ENCODE data around the gene C1orf35.

C1orf35 gene

DNA sequence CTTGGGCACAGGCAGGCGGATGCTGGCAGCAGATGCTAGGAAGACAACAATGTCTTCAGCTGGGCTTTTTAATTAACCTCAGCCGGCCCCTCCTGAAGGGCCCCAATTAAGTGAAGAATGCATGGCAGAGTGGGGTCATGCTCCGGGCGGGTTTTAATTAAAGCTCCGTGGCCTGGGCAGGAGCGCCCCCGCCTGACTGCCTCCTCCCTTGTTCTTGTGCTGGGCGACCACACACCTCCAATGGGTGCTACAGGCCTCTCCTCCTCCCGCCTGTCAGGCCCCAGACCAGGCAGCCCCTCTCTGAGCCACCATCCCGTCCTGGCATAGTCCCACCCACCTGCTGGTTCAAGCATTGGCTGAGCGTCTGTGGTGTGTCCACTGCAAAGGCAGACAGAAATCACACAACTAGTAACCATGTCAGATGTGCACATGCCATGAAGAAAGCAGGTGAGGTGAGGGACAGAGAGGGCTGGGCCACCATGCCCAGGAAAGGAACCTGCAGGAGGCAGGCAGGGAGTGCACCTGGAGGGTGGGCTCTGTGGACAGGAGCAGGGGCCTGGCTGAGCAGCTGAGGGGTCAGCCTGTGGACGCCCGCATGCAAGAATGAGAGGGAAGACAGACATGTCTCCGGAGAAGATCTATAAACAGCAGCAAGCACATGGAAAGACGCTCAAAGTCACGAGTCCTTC is 29.1 kb downstream of the C1orf35 start:
- H3K27ac ChIP-seq (ENCODE audit: low read depth, low read length) = no peak overlapping the region
- 41% methylated on average over 16 of the region's 16 CpGs for WGBS
- H3K36me3 ChIP-seq (ENCODE audit: insufficient read depth, low read length) = no peaks in the 10 kb centered on the region
- peaks cover 98% of the 10 kb centered on the region for H3K27me3 ChIP-seq (ENCODE audit: insufficient read depth, low read length)
- H3K4me1 ChIP-seq (ENCODE audit: insufficient read depth, low read length) = no peaks in the 10 kb centered on the region; the same call in 1 of the 2 replicates
- H3K9ac ChIP-seq (ENCODE audit: low read depth, low read length) = no peak overlapping the region
- no peaks in the 10 kb centered on the region for H3K9me3 ChIP-seq (ENCODE audit: insufficient read depth, low read depth, low read length)
- H3K4me3 ChIP-seq (ENCODE audit: low read length) = no peak overlapping the region

GRCh38 chr1:228073061-228073856 is 29.9 kb downstream of the C1orf35 start:
- Histone ChIP-seq H3K4me1 (ENCODE audit: insufficient read depth, low read length) (no peaks in the 10 kb centered on the region), H3K9ac (ENCODE audit: low read depth, low read length) (no peak overlapping the region), H3K4me3 (ENCODE audit: low read length) (no peak overlapping the region), H3K36me3 (ENCODE audit: insufficient read depth, low read length) (no peaks in the 10 kb centered on the region), H3K27me3 (ENCODE audit: insufficient read depth, low read length) (peaks cover 98% of the 10 kb centered on the region), H3K9me3 (ENCODE audit: insufficient read depth, low read depth, low read length) (no peaks in the 10 kb centered on the region), H3K27ac (ENCODE audit: low read depth, low read length) (no peak overlapping the region)
- 85% methylated on average over 23 of the region's 23 CpGs for WGBS

GRCh38 chr1:228072658-228073043 is 30.5 kb downstream of the C1orf35 start:
- H3K9me3 ChIP-seq (ENCODE audit: insufficient read depth, low read depth, low read length) = no peaks in the 10 kb centered on the region
- no peak overlapping the region for H3K4me3 ChIP-seq (ENCODE audit: low read length)
- H3K27ac ChIP-seq (ENCODE audit: low read depth, low read length) = no peak overlapping the region
- H3K9ac ChIP-seq (ENCODE audit: low read depth, low read length) = no peak overlapping the region
- 84% methylated on average over 5 of the region's 5 CpGs for WGBS
- no peaks in the 10 kb centered on the region for H3K36me3 ChIP-seq (ENCODE audit: insufficient read depth, low read length)
- H3K27me3 ChIP-seq (ENCODE audit: insufficient read depth, low read length) = peaks cover 99% of the 10 kb centered on the region
- no peaks in the 10 kb centered on the region for H3K4me1 ChIP-seq (ENCODE audit: insufficient read depth, low read length)

DNA sequence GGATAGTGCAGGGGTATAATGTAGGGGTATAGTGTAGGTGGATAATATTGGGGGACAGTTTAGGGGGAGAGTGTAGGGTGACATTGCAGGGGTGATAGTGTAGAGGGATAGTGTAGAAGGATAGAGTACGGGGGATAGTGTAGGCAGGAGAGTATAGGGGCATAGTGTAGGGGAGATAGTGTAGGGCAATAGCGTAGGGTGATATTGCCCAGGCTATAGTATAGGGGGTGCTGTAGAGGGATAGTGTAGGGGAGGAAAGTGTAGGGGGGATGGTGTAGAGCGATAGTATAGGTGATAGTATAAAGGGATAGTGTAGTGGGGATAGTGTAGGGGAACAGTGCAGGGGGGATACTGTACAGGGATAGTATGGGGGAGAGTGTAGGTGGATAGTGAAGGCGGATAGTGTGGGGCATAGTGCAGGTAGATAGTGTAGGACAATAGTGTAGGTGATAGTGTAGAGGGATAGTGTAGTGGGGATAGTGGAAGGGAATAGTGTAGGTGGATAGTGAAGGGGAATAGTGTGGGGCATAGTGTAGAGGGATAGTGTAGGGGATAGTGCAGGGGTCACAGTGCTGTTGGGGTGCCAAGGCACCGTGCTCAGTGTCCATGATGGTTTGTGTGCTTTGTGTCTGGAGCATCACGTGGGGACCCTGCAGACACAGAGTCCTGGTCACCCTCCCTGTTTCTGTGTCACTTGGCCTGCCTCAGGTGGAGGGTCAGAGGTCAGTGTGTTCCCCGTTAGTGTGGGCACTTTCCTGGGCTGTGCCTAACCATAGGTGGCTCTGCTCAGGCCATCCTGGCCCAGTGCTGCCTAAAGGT is 31.1 kb downstream of the C1orf35 start:
- 76% methylated on average over 7 of the region's 7 CpGs for WGBS
- H3K4me3 ChIP-seq (ENCODE audit: low read length) = no peak overlapping the region
- no peaks in the 10 kb centered on the region for H3K36me3 ChIP-seq (ENCODE audit: insufficient read depth, low read length)
- H3K9ac ChIP-seq (ENCODE audit: low read depth, low read length) = no peak overlapping the region
- no peak overlapping the region for H3K27ac ChIP-seq (ENCODE audit: low read depth, low read length)
- H3K27me3 ChIP-seq (ENCODE audit: insufficient read depth, low read length) = peaks cover 99% of the 10 kb centered on the region
- H3K4me1 ChIP-seq (ENCODE audit: insufficient read depth, low read length) = no peaks in the 10 kb centered on the region
- no peaks in the 10 kb centered on the region for H3K9me3 ChIP-seq (ENCODE audit: insufficient read depth, low read depth, low read length)

- 66% methylated on average over 3 of the region's 3 CpGs for WGBS
- peaks cover 98% of the 10 kb centered on the region for H3K27me3 ChIP-seq (ENCODE audit: insufficient read depth, low read length)
These were observed 32.3 kb downstream of the C1orf35 start for GRCh38 chr1:228070851-228071250.

GRCh38 chr1:228070173-228070572 is 33.0 kb downstream of the C1orf35 start:
- Histone ChIP-seq H3K27ac (ENCODE audit: low read depth, low read length) (no peak overlapping the region), H3K4me1 (ENCODE audit: insufficient read depth, low read length) (no peaks in the 10 kb centered on the region), H3K9ac (ENCODE audit: low read depth, low read length) (no peak overlapping the region), H3K36me3 (ENCODE audit: insufficient read depth, low read length) (no peaks in the 10 kb centered on the region), H3K9me3 (ENCODE audit: insufficient read depth, low read depth, low read length) (no peaks in the 10 kb centered on the region), H3K27me3 (ENCODE audit: insufficient read depth, low read length) (peaks cover 98% of the 10 kb centered on the region), H3K4me3 (ENCODE audit: low read length) (no peak overlapping the region)
- WGBS = 56% methylated on average over 2 of the region's 2 CpGs

More at GRCh38 chr1:228070851-228071250, 32.3 kb downstream of the C1orf35 start:
- Histone ChIP-seq H3K36me3 (ENCODE audit: insufficient read depth, low read length) (no peaks in the 10 kb centered on the region), H3K27ac (ENCODE audit: low read depth, low read length) (no peak overlapping the region), H3K9ac (ENCODE audit: low read depth, low read length) (no peak overlapping the region), H3K4me3 (ENCODE audit: low read length) (no peak overlapping the region), H3K9me3 (ENCODE audit: insufficient read depth, low read depth, low read length) (no peaks in the 10 kb centered on the region), H3K4me1 (ENCODE audit: insufficient read depth, low read length) (no peaks in the 10 kb centered on the region)

DNA sequence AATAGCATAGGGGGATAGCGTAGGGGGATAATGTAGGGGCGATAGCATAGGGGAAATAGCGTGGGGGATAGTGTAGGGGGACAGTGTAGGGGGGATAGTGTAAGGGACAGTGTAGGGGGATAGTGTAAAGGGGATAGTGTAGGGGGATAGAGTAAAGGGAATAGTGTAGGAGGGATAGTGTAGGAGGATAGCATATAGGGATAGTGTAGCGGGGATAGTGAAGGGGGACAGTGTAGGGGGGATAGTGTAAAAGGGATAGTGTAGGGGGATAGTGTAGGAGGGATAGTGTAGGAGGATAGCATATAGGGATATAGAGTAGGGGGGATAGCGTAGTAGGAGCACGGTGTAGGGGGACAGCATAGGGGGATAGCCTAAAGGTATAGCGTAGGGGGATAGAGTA is 34.8 kb downstream of the C1orf35 start:
- Histone ChIP-seq H3K36me3 (ENCODE audit: insufficient read depth, low read length) (no peaks in the 10 kb centered on the region), H3K9ac (ENCODE audit: low read depth, low read length) (no peak overlapping the region), H3K27ac (ENCODE audit: low read depth, low read length) (no peak overlapping the region), H3K27me3 (ENCODE audit: insufficient read depth, low read length) (peaks cover 96% of the 10 kb centered on the region), H3K4me1 (ENCODE audit: insufficient read depth, low read length) (no peaks in the 10 kb centered on the region), H3K9me3 (ENCODE audit: insufficient read depth, low read depth, low read length) (no peaks in the 10 kb centered on the region), H3K4me3 (ENCODE audit: low read length) (no peak overlapping the region)
- 77% methylated on average over 7 of the region's 7 CpGs for WGBS

GRCh38 chr1:228066891-228067654 is 36.1 kb downstream of the C1orf35 start:
- 72% methylated on average over 10 of the region's 10 CpGs for WGBS
- no peak overlapping the region for H3K4me3 ChIP-seq (ENCODE audit: low read length)
- no peaks in the 10 kb centered on the region for H3K4me1 ChIP-seq (ENCODE audit: insufficient read depth, low read length)
- peaks cover 96% of the 10 kb centered on the region for H3K27me3 ChIP-seq (ENCODE audit: insufficient read depth, low read length)
- H3K9me3 ChIP-seq (ENCODE audit: insufficient read depth, low read depth, low read length) = no peaks in the 10 kb centered on the region
- no peaks in the 10 kb centered on the region for H3K36me3 ChIP-seq (ENCODE audit: insufficient read depth, low read length)
- H3K27ac ChIP-seq (ENCODE audit: low read depth, low read length) = no peak overlapping the region
- no peak overlapping the region for H3K9ac ChIP-seq (ENCODE audit: low read depth, low read length)

DNA sequence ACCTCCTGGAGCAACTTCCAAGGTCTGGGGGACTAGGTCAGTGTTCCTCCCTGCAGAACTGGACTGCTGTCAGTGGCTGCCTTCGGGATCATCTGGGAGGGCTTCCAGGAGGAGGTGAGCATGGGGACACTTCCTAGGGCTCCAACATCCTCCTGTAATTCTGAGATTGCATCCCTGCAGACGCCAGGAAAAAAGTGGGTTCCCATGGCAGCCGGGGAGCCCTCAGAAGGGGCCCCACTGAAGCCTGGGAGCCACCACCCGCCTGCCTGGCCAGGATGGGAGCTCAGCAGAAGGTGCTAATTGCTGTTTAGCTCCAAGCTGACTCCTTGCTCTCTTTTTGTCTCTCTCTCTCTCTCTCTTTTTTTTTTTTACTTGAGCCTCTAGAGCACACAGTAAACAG is 36.7 kb downstream of the C1orf35 start:
- WGBS = 61% methylated on average over 4 of the region's 4 CpGs
- Histone ChIP-seq H3K4me3 (ENCODE audit: low read length) (no peak overlapping the region), H3K27me3 (ENCODE audit: insufficient read depth, low read length) (peaks cover 96% of the 10 kb centered on the region), H3K9ac (ENCODE audit: low read depth, low read length) (no peak overlapping the region), H3K36me3 (ENCODE audit: insufficient read depth, low read length) (no peaks in the 10 kb centered on the region), H3K4me1 (ENCODE audit: insufficient read depth, low read length) (no peaks in the 10 kb centered on the region), H3K27ac (ENCODE audit: low read depth, low read length) (no peak overlapping the region), H3K9me3 (ENCODE audit: insufficient read depth, low read depth, low read length) (no peaks in the 10 kb centered on the region)

DNA sequence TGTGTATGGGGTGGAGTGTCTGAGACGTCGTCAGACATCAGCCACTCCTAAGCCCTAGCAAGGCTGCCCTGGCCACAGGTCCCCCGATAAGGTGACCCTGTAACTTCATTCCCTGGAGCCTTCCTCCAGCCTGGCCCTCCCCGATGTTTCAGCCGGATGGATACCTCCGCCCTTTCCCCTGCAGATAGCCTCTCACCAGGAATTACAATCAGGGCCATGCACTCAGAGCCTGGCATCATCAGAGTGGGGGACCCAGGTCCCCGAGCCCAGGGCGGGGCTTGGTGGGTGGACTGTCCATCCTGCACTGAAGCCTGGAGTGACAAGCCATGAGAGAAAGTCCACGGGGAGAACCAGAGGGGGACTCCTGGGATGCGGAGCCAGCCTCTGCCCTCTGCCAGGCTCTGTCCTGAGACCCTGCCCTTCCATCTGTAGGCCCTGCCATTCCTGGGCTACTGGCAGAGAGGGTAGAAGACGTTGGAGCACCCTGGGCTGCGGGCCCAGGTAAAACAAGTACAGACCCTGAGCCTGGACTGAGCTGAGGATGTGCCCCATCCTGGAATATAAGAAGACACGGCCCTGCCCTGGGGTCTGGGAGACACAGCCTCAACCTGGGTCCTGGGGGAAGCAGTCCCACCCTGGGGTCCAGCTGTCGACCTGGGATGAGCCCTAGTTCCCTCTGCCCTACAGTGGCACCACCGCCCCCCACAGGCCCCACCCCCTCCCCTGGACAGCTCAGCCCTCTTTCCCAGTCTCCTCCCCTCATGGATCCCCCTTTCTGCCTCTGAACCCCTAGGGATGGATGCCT is 37.4 kb downstream of the C1orf35 start:
- WGBS = 85% methylated on average over 15 of the region's 15 CpGs
- H3K4me3 ChIP-seq (ENCODE audit: low read length) = no peak overlapping the region
- no peaks in the 10 kb centered on the region for H3K4me1 ChIP-seq (ENCODE audit: insufficient read depth, low read length)
- H3K27me3 ChIP-seq (ENCODE audit: insufficient read depth, low read length) = peaks cover 96% of the 10 kb centered on the region
- no peak overlapping the region for H3K27ac ChIP-seq (ENCODE audit: low read depth, low read length)
- H3K36me3 ChIP-seq (ENCODE audit: insufficient read depth, low read length) = no peaks in the 10 kb centered on the region
- H3K9ac ChIP-seq (ENCODE audit: low read depth, low read length) = no peak overlapping the region
- no peaks in the 10 kb centered on the region for H3K9me3 ChIP-seq (ENCODE audit: insufficient read depth, low read depth, low read length)
